RWPE1 (cell line): Measurements from ENCODE around the gene CEP152.
"Not testable (repeated sequence)": the region's sequence is repeated elsewhere in the genome, so short reads cannot be mapped to it uniquely, and the experiment has no call there.

Experiments
- CTCF ChIA-PET: fragments of 350-600 bp; sonication (Branson Sonifier 250); formaldehyde crosslinking; extraction: SDS; loops from one replicate; lab custom pipeline; 2021; lab: Yijun Ruan, JAX
- POLR2A ChIA-PET: fragments of 400-600 bp; formaldehyde crosslinking; extraction: SDS; loops from one replicate; lab custom pipeline; 2020; ENCODE audit warnings: antibody characterized with exemption; ENCODE audit not compliant: low non-redundant PET; lab: Yijun Ruan, JAX
- DNase-seq: peaks from one replicate; pipeline ENCODE4 v3.0.0; 2012; ENCODE audit warnings: low spot score
- H3K27ac ChIP-seq: fragments of 450-650 bp; 2 replicates; pipeline ENCODE4 v1.5.1; 2017
- CTCF ChIP-seq: fragments of 450-650 bp; conservative IDR thresholded peaks from 2 replicates; pipeline ENCODE4 v1.5.1; 2017; ENCODE audit warnings: low read depth, mild to moderate bottlenecking

CEP152 gene

GRCh38 chr15:48794697-48795134 lies 16.2 kb downstream of the CEP152 start:
- POLR2A ChIA-PET: no interaction called here
- TF ChIP-seq CTCF: no peak
- no peak overlapping the region for H3K27ac ChIP-seq
- CTCF ChIA-PET: no interaction called here
- no peak for DNase-seq

- no peak for TF ChIP-seq CTCF
- DNase-seq: no peak
- POLR2A ChIA-PET: no interaction called here
- H3K27ac ChIP-seq: no peak overlapping the region
- CTCF ChIA-PET: no interaction called here
Observed at GRCh38 chr15:48792408-48792807, 18.5 kb downstream of the CEP152 start.

- POLR2A ChIA-PET: not testable (repeated sequence)
Observed at GRCh38 chr15:48790466-48791115, 20.3 kb downstream of the CEP152 start.

GRCh38 chr15:48785712-48786111 lies 25.2 kb downstream of the CEP152 start:
- POLR2A ChIA-PET: no interaction called here
- CTCF ChIA-PET: no interaction called here
- no peak for DNase-seq
- no peak for TF ChIP-seq CTCF
- H3K27ac ChIP-seq: no peak overlapping the region

More at GRCh38 chr15:48790466-48791115, 20.3 kb downstream of the CEP152 start:
- CTCF ChIA-PET: interaction anchor here (0.6 to 1.0 kb wide), 3 partner anchors 10 to 1355 kb away, joined by 3 to 4 read pairs (median 3); no protein-coding TSS in a partner anchor
- not testable (repeated sequence) for H3K27ac ChIP-seq, DNase-seq

- H3K27ac ChIP-seq: no peak overlapping the region
- no peak for TF ChIP-seq CTCF
- CTCF ChIA-PET: interaction anchor here (0.6 kb wide), 1 partner anchor 37 kb away, joined by 5 read pairs; no protein-coding TSS in a partner anchor
- no peak for DNase-seq
- POLR2A ChIA-PET: no interaction called here
Observed at GRCh38 chr15:48785195-48785594, 25.7 kb downstream of the CEP152 start.

- ChIA-PET CTCF (interaction anchor here (0.6 kb wide), 1 partner anchor 36 kb away, joined by 5 read pairs; no protein-coding TSS in a partner anchor), POLR2A (no interaction called here)
- H3K27ac ChIP-seq: no peak overlapping the region
- TF ChIP-seq CTCF: no peak
- DNase-seq: no peak
Observed at GRCh38 chr15:48784756-48785155, 26.1 kb downstream of the CEP152 start.

- TF ChIP-seq CTCF: no peak
- no peak overlapping the region for H3K27ac ChIP-seq
- no peak for DNase-seq
- CTCF ChIA-PET: no interaction called here
- POLR2A ChIA-PET: no interaction called here
Observed at GRCh38 chr15:48782911-48783310, 28.0 kb downstream of the CEP152 start.
